GM12878 (cell line): ENCODE data around the gene FAM193A.

Experiments used
- CBX3 ChIP-seq: fragments of 200-600 bp; sonication (generic); IDR thresholded peaks from 2 replicates; pipeline ENCODE4 v1.6.1; 2016; ENCODE audit warnings: low read depth, borderline replicate concordance
- CTCF ChIP-seq, 3 experiments: IDR thresholded peaks in 2 of 3; conservative IDR thresholded peaks in 1 of 3; 2 replicates each; pipeline ENCODE4 v1.5.1; 2011; ENCODE audit warnings: low read depth in 3 of 3, low read length in 3 of 3, mild to moderate bottlenecking in 3 of 3, control low read depth in 2 of 3, moderate library complexity in 2 of 3, inconsistent platforms in 1 of 3, mixed read lengths in 1 of 3; ENCODE audit not compliant: control insufficient read depth in 2 of 3, insufficient read depth in 1 of 3; ENCODE audit errors: extremely low read depth in 1 of 3
- IKZF1 ChIP-seq: fragments of 450-650 bp; conservative IDR thresholded peaks from 2 replicates; pipeline ENCODE4 v1.6.1; 2017; ENCODE audit warnings: antibody characterized with exemption, mild to moderate bottlenecking
- MTA3 ChIP-seq: IDR thresholded peaks from 2 replicates; pipeline ENCODE4 v1.6.1; 2012; ENCODE audit warnings: low read length, inconsistent platforms, borderline replicate concordance
- POLR2A ChIP-seq: IDR thresholded peaks from 2 replicates; pipeline ENCODE4 v1.6.1; 2011; ENCODE audit warnings: low read depth, mild to moderate bottlenecking, low read length
- SIN3A ChIP-seq: IDR thresholded peaks from 2 replicates; pipeline ENCODE4 v1.6.1; 2012; ENCODE audit warnings: low read depth, low read length, improper control_type of control experiment

- TF ChIP-seq CTCF (IDR thresholded peaks at IDR 0.05 in 2 of 3, conservative IDR thresholded peaks at IDR 0.05 in 1 of 3; ENCODE audit: control insufficient read depth in 2 of 3, extremely low read depth in 1 of 3, insufficient read depth in 1 of 3, low read depth in 3 of 3, low read length in 3 of 3) (no peak), POLR2A (no peak), IKZF1 (no peak), SIN3A (no peak), CBX3 (no peak), MTA3 (no peak)
Observed at GRCh38 chr4:2604614-2605013, 68.2 kb downstream of the FAM193A start.
